C4-2B (cell line): ENCODE data around the gene TSFM.

Experiments
- CTCF ChIP-seq: fragments of 450-650 bp; conservative IDR thresholded peaks from 2 replicates; pipeline ENCODE4 v1.5.1; 2017; ENCODE audit warnings: mild to moderate bottlenecking
- ZFX ChIP-seq: fragments of 450-650 bp; IDR thresholded peaks from 2 replicates; pipeline ENCODE4 v1.6.1; 2017

DNA sequence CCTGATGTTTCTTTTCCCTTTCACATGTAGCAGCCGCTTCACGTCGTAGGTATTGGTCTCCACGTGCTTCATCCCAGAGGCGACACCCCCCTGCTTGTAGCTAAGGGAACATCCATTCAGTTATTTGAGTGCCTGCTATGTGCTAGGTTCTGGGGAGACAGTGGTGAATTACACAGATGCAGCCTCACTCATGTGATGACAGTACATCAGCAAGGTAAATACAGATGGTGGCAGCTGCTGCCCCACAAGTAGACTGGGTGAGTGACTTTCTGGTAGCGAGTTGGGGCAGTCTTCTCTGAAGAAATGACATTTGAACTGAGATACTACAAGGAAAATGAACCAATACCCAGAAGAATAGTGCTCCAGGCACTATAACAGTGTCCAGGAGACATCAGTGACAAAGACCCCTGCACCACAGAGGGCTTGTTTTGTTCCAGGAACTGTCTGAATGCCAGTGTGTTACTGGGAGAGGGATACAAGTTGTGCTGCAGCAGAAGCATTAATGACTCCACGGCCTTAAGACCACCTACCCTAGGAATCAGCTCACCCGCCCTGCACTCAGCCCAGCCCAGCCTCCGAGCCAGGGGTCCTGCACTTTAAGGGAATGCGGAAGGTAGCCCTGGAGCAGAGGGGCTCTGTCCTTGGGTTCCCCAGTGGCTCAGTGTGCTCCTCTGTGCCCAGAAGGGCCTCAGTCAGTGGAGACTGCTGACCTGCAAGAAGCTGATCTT lies 28.6 kb downstream of the TSFM start:
- TF ChIP-seq CTCF, result no peak
- no peak for TF ChIP-seq ZFX
